Mucosa of descending colon (tissue), 3 donors: ENCODE measurements around the gene DEDD. TPM values are rescaled to one million over a fixed set of nuclear protein-coding genes. Genes with fewer than 3 reads are reported as not detected.

Experiments
- ATAC-seq: fragments of 200-7000 bp; cut with Tn5 transposase; one replicate; pipeline ENCODE4 v1.9.1; 2020; ENCODE audit warnings: mild to moderate bottlenecking, moderate library complexity
- DNase-seq, 3 donors: peaks; one replicate each; pipeline ENCODE4 v3.0.0-alpha.2; 2020
- H3K36me3 ChIP-seq: fragments of 200-600 bp; one replicate; pipeline ENCODE4 v1.8.0; 2021; ENCODE audit warnings: low read depth, mild to moderate bottlenecking
- H3K4me1 ChIP-seq: fragments of 200-600 bp; one replicate; pipeline ENCODE4 v1.8.0; 2021; ENCODE audit warnings: low read depth, mild to moderate bottlenecking
- H3K4me3 ChIP-seq: fragments of 200-600 bp; one replicate; pipeline ENCODE4 v1.8.0; 2021; ENCODE audit warnings: mild to moderate bottlenecking
- H3K9me3 ChIP-seq: fragments of 200-600 bp; one replicate; pipeline ENCODE4 v1.8.0; 2021; ENCODE audit warnings: mild to moderate bottlenecking
- intact Hi-C, 2 donors: fragments of 100-400 bp; cut with DNase I in 1 of 2; cut with micrococcal nuclease in 1 of 2; formaldehyde crosslinking; loops; one replicate each; pipeline versions ENCODE4 v1.11.0 to v1.11.1; 2022; cut with DNase I, micrococcal nuclease
- total RNA-seq, 3 donors: library from RNA; stranded (reverse); fragmentation: NEBNext Ultra II Directional in 2 of 3; extraction: Animal tissue kit (Norgen Biotek cat#: 25700) in 2 of 3; gene quantifications; one replicate each; pipeline versions ENCODE4 v1.2.1 to v1.2.4, GENCODE V29; 2021 to 2023
- TF ChIP-seq, protein P1 (sequence below): fragments of 200-600 bp; IDR thresholded peaks from one replicate; pipeline ENCODE4 v1.8.0; 2022; ENCODE audit warnings: antibody characterized with exemption, mild to moderate bottlenecking
- donor health status: DM: no; HTN: no; CAD: no; lungs with moderate emphysema.
- donor health status: DM: no; HTN: no; CAD: no.
- donor health status: DM: no; HTN: yes; CAD: no.

DEDD gene
- total RNA-seq, 3 donors from 2014 or later: 33.3 to 43.0 (median 37.2) TPM

GRCh38 chr1:161172776-161173376 lies 40.4 kb upstream of the DEDD start:
- ATAC-seq: no peak
- intact Hi-C loops: no loop called here
- H3K4me1 ChIP-seq: peaks cover 8% of the 10 kb centered on the region
- no peaks in the 10 kb centered on the region for H3K9me3 ChIP-seq
- no peaks in the 10 kb centered on the region for H3K36me3 ChIP-seq
- H3K4me3 ChIP-seq: no peak overlapping the region
- no peak for DNase-seq
- TF ChIP-seq, protein P1, sequence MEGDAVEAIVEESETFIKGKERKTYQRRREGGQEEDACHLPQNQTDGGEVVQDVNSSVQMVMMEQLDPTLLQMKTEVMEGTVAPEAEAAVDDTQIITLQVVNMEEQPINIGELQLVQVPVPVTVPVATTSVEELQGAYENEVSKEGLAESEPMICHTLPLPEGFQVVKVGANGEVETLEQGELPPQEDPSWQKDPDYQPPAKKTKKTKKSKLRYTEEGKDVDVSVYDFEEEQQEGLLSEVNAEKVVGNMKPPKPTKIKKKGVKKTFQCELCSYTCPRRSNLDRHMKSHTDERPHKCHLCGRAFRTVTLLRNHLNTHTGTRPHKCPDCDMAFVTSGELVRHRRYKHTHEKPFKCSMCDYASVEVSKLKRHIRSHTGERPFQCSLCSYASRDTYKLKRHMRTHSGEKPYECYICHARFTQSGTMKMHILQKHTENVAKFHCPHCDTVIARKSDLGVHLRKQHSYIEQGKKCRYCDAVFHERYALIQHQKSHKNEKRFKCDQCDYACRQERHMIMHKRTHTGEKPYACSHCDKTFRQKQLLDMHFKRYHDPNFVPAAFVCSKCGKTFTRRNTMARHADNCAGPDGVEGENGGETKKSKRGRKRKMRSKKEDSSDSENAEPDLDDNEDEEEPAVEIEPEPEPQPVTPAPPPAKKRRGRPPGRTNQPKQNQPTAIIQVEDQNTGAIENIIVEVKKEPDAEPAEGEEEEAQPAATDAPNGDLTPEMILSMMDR: no peak

- Histone ChIP-seq H3K9me3 (no peaks in the 10 kb centered on the region), H3K4me3 (no peak overlapping the region), H3K36me3 (no peaks in the 10 kb centered on the region), H3K4me1 (peaks cover 8% of the 10 kb centered on the region)
- ATAC-seq (no peak), DNase-seq (no peak)
- TF ChIP-seq, protein P1: no peak
- intact Hi-C loops: no loop called here
Observed at GRCh38 chr1:161172349-161172748, 39.9 kb upstream of the DEDD start.

DNA sequence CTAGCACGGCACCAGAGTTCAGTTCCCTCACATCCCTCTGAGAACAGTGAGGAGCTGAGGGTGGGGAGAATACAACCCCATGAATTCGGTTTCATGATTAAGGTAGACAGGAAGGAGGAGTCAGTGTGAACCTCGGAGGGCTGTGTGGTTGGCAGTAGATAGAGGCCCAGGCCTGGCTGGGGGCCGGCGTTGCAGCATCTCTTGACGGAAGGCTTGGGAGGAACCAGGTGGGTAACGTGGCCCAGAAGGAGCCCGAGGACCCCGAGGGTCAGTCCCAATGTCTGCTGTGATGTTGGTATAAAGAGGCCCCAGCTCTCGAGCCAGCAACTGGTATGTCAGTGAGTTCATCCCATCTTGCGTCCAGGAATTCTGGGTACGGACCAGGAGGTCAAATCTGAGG lies 39.2 kb upstream of the DEDD start:
- TF ChIP-seq, protein P1: no peak
- Histone ChIP-seq H3K36me3 (no peaks in the 10 kb centered on the region), H3K9me3 (no peaks in the 10 kb centered on the region), H3K4me1 (peaks cover 13% of the 10 kb centered on the region), H3K4me3 (no peak overlapping the region)
- intact Hi-C loops: no loop called here
- no peak for ATAC-seq
- DNase-seq: no peak

DNA sequence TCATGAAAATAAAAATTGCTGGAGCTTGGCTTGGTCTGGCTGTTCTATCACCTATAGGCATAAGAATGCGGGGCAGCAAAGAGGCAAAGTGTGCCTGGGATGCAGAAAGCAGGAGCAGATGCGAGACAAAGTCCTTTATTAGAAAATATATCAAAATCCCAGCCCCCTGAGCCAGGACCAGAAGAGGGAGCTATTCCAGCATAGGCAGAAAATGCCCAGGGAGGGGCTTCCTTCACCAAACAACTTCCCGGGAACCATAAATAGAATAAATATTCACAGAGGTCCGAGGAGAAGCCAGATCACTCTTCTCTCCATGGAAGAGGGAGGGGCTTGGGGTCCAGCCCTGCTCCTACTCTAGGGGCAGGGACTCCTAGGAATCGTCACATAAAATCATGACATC lies 38.7 kb upstream of the DEDD start:
- TF ChIP-seq, protein P1: no peak
- ATAC-seq (no peak), DNase-seq (no peak)
- intact Hi-C loops: no loop called here
- Histone ChIP-seq H3K36me3 (peaks cover 2% of the 10 kb centered on the region), H3K9me3 (no peaks in the 10 kb centered on the region), H3K4me3 (no peak overlapping the region), H3K4me1 (peaks cover 10% of the 10 kb centered on the region)

GRCh38 chr1:161168906-161169305 lies 36.4 kb upstream of the DEDD start:
- ATAC-seq: no peak
- Histone ChIP-seq H3K36me3 (peaks cover 5% of the 10 kb centered on the region), H3K4me3 (no peak overlapping the region), H3K4me1 (peaks cover 14% of the 10 kb centered on the region), H3K9me3 (no peaks in the 10 kb centered on the region)
- TF ChIP-seq, protein P1: no peak
- DNase-seq: no peak
- intact Hi-C loops: no loop called here
